ENCODE results near the gene SPCS3.
"Not testable (repeated sequence)": the region's sequence is repeated elsewhere in the genome, so short reads cannot be mapped to it uniquely, and the experiment has no call there.

Gene SPCS3

DNA sequence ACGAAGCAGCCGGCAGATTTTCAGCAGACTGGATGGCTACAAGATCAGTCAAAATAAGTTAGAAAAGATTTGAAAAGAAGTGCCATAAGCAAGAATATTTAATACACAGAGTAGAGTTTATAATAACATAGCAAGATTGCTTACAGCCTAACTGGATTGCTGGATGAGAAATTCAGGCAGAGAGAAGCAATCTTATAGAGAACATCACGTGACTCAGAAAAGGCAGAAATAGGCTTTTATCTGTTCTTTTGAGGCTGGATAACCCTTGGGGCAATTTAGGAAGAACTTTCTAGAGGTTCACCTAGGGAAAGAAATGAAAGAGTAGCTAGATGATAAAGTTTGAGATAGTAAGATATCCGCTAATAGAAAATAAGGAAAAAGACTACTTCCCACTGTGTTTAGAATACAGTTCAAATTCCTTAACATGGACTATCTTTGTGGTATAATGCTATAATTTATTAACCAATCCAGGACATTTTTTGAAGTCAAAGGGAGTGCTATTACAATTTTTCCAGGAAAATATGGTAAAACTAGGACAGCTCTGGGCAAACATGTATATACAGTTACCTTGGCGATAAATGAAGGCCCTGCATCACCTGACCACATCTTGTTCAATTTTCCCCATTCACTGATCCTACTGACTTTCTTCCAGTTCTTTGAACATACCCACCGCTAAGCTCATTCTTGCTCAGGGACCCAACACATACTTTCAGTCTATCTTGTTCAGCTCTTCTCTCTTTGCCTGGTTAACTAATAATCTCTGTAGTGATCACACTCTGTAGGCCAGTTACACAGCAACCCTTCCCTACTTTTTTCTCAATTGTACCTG is 12.7 kb upstream of the SPCS3 start:
- no peak for DNase-seq

DNA sequence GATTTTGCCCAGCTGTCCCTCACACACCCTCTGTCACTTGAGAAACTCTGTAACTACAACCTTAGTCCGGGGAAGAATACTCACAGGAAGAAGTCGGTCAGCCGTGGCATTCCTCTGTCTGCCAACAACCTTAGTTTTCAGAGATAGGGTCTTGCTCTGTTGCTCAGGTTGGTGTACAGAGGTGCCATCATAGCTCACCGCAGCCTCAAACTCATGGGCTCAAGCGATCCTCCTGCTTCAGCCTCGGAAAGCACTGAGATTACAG is 12.2 kb upstream of the SPCS3 start:
- DNase-seq, result no peak

DNA sequence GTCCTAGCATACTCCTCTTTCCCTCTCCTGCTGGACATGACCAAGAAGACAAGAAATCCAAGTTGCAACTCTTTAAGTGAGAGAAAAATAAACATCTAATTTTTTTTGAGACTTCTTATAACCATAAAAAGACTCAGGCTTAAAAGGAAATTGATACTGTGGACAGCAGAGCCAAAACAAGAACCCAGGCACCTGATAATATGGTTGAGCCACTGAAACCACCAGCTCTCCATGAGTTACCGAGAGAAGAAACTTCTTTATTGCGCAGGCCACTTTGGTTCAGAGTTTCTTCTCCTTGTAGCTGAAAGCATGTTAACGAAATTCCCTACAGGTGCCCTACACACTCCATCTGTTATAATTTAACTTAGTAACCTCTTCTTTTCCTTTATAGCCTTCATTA is 11.3 kb upstream of the SPCS3 start:
- no peak for DNase-seq

DNA sequence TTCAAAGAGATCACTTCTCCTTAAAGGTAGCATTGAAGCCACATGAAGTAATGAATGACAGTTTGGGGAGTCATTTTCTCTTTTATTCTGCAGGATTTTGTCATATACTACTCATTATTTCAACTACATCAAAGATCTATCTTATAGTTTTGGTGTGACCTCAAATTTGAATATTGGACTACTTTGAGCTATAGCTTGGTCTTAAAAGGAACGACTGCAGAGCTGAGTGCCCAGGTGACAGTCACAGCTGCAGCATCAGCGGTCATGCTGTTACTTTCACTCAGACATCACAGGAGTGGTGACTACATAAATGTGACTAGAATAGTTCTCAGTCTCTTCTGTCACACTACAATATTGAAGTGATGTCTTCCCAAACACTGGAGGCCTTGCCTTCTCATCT is 10.7 kb upstream of the SPCS3 start:
- DNase-seq, result no peak

DNA sequence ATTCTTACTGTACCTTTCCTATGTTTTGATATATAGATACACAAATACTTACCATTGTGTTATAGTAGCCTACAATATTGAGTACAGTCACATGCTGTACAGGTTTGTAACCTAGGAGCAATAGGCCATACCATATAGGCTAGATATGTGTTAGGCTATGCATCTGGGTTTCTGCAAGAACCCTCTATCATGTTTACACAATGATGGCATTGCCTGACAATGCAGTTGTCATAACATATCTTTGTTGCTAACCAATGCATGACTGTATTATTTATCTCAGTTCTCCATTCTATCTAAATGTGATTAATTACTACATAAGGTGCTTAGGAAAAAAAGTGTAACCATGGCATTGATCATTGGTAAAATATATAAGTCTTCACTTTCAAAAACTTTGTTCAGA is 10.0 kb upstream of the SPCS3 start:
- no peak for DNase-seq

DNA sequence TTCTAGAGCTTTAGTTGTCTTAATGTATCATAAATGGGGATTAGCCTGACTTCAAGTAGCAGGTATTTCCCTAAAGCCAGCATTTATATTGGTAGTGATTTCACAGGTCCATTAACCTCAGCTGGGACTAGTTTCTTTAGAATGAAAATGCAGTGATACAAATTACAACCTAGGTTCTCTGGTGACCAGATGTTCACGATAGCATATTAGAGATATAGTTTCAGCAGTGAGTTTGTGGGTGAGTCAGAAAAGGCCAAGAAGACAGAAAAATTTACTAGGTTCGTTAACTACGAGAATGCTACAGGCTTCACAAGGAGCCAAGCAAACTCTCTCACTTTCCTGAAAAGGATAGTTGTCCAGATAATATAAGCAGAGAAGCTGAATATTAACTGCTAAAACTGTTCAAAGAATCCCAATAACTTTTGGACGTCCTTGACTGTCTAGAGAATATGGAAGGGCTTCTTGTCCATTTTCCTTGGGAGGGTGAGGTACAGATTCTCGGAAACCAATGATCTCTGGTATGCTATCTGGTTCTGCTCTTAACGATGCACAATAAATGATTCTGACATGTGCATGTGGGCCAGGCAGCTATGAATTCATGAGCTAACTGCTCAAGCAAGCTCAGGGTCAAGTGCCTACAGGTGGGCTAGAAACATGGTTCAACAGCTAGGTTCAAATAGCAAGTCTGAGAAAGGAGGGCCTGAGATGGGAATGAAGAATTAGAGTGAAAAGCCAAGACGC is 6.0 kb upstream of the SPCS3 start:
- DNase-seq, result no peak

DNA sequence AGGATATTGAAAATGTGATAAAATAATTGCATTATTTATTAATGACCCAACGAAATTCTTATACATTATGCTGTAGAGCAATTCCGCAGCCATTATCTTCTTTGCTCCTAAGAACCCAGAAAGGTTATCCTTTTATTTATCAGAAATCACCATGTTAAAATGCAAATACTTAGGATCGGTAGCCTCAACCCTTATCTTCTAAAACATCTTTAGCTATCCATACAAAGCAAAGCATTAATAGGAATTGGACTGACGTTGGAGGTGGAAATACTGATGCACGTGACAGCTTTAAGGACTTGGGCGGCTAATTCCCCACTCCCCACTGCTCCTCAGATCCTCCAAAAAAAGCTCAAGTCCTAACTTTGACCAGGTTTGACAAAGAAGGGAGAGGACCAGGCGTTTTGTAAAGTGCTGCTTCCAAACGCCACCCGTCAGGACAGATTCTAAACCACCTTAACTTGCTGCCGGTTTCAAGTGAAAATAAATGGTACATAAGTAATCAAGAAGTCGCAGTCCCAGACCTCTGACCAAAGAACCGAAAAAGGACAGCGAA is 539 bp upstream of the SPCS3 start:
- no peak for DNase-seq

DNA sequence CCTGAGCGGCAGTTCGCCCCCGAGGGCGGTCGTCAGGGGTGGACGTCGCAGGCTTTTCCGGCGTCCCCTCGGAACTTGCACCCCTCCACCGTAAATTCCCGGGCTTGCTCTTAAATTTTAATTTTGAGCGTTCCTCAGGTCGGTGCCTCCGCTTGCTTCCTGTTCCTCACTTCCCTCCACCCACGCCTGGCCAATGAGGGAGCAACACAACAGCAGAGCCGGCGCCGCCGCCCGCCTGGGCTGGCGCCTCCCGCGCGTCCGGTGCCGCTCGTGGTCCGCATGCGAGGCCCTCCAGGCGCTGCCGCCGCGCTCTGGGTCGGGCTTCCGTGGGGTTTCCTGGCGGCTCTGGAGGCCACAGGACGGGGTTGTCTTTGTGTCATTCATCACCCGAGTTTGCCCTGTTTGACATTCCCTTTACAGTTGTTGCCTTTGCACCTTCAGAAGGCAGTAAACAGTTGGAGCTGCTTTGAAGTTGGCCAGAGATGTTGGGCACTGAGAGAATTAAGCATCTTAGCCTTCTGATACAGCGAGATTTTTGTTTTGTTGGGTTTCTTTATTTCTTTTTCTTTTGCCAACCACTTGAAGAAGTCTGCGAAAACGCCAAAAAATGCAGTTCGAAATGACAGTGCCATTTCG is 692 bp downstream of the SPCS3 start:
- peak; percentile 70 for DNase-seq

DNA sequence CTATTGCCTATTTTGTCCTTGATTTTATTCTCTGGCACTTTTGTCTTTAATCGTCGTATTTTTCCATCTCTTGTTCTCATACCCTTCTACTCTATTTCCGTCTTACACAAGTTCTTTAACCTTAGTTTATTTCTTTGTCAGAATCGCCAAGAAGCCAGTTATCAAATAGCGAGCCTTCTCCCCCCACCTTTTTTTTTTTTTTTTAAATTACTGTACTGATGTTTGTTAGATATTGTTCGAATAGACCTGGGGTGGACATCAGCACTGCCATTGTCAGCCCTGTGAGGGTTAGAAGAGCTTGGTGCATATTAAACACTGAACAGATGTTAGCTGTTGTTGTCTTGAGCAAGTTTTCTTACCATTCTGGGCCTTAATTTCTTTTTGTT is 1.2 kb downstream of the SPCS3 start:
- no peak for DNase-seq

DNA sequence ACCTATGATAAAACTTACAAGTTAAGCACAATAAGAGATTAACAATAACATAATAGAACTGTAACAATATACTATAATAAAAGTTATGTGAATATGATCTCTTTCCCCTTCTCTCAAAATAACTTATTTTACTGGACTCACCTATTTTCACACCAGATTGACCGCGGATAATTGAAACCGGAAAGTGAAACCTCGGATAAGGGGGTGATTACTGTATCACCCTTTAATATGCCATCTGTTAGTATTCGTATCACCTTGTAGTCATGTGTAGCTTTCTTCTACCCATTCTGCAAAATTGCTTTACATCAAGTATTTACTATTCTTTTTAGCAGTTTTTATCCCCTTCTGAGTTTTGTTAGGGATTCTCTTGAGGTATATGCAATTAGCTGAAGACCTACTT is 1.8 kb downstream of the SPCS3 start:
- no peak for DNase-seq

DNA sequence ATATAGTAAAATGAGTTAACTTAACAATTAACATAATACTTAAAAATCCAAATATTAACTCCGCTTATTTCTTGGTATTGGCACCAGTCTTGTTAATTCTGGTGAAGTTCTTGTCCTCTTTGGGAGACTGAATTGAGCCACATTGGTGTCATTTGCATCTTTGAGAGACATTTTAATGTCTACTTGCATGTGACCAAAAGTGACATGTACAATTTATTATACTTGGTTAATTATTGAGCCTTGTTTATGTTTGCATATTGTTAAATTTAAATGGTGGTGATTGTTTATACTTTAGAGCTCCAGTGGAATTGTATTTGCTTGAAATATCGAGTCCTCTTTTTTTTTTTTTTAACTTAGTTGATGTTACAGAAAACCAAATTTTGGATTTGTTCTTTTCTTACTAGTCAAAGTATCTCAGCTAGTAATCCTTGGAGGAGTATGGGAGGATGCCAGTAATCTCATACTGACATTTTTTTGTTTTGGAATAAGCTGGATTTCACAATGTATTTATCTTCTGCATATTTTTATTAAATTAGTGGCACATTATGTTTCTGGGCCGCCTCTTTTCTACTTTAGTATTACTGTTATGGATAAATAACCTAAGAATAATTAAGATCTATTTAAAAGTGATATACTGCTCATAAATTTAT is 3.9 kb downstream of the SPCS3 start:
- no peak for DNase-seq

DNA sequence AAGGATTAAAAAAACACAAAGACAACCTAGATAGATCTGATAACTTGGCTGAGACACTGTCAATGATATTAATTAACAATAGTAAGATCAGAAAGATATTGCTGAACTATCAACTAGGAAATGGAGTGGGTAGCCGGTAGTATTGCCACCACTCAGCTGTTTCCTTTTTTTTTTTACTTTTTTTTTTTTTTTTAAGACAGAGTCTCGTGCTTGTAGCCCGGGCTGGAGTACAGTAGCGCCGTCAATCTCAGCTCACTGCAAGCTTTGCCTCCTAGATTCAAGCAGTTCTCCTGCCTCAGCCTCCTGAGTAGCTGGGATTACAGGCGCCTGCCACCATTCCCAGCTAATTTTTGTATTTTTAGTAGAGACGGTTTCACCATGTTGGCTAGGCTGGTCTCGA is 5.1 kb downstream of the SPCS3 start:
- DNase-seq, result not testable (repeated sequence)

DNA sequence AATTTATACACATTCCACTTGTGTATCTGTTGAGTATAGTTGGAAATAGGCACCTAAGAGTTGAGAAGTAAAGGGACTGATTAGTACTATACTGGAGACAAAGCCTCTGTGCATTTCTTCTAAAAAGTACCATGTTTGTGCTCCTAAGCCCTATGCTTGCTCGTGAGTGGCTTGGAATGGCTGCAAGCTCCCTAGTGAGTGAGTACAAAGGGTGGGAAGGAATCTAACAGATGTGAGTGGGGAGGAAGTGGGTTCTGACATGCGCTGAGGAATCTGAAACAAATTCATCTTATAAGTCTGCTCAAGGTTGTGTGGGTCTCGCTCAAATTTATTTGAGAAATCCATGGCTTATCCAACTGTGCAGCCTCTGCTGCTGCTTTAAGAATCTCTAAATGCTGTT is 13.3 kb downstream of the SPCS3 start:
- no peak for DNase-seq

DNA sequence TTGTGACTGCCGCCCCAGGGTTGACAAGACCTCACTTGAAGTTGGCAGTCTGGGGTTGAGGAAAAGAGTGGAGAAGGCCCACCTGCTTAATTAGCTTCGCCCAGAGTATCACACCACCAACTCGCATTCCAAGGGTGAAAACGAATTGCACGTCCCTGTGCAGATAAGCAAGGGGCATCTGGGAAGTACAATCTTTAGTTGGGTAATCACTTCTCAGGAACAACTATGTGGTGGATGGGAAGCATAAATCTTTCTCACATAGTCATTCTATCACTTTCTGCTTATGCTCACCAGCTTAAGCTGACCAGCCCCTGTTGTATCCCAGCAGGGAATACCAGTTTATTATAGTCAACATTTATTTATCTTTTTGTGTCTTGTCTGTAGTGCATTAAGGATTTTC is 14.3 kb downstream of the SPCS3 start:
- no peak for DNase-seq

DNA sequence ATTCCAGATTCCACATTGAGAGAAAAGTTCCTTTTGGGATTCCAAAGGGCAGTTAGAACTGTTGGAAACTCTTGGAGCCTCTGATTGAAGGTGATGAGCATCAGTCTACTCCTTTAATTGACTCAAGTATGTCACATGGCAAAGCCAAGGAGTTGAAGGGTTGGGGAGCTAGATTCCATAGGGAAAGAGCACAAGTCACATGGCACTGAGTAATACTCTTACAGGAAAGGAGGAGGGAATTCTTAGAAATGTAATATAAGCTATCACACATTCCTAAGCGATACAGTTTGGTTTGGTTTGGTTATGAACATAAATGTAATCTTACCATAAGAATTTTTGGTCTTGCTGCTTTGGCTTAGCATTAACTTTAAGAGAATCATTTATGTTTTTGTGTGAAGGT is 15.7 kb downstream of the SPCS3 start:
- no peak for DNase-seq

DNA sequence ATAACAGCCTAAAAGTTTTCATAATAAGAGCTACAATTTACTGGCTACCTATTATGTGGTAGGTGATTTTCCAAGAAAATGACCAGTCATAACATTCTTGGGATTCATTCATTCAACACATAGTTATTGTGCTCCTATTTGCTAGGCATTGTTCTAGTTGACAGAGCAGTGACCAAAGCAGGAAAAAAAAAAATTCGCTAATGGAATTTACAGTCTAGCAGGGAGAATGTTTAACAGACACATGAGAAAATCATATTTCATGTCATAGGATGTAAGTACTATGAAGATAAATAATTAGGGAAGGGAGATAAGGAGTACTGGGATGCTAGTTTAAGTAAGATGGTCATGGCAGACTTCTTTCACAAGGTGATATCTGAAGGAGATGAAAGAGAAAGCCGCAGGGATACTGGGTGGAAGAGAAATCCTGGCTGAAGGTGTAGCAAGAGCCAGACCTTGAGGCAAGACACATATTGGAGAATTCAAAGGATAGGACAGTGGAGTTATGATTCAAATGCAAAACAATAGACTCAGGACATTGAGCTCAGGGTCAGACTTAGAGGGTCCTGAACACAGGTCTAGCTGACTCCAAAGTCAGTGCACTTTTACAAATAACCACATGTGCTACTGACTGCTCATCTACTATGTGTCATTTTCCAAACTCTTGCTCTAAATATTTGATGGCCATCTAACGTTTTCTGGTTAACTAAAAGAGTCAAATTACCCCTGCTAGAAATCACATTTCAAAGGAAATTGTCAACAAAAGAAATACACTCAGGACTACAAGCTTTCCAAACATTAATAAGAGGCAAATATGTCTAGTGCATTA is 20.4 kb downstream of the SPCS3 start:
- DNase-seq, result no peak

DNA sequence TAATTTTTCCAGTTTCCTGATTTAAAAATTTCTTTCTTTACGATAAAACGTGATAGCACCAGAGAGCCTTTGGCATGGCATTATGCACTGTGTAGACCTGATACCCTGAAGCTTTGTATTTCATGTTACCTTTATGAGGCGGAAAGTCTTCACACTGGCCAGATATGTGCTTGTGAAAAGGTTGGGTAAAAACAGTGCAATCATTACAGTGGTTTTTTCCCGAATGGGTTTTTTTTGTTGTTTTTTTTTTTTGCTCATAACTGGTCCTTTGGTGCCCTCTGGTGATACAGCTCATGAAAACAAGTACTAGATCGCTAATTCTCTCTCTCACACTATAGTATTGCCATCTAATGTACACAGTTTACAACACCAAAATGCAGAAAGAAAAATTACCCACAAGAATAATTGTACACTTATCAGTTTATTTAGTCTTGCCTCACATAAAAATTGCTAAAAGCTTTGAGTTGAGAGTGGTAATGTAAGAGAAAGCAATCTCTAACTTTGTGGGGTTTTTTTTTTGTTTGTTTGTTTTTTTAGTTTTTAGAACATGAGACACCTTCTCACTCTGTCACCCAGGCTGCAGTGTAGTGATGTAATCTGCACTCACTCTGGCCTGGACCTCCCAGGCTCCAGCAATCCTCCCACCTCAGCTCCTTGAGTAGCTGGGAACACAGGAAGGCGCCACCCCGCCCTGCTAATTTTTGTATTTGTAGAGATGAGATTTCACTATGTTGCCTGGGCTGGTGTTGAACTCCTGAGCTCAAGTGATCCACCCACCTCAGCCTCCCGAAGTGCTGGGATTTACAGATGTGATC is 21.3 kb downstream of the SPCS3 start:
- DNase-seq, result no peak

DNA sequence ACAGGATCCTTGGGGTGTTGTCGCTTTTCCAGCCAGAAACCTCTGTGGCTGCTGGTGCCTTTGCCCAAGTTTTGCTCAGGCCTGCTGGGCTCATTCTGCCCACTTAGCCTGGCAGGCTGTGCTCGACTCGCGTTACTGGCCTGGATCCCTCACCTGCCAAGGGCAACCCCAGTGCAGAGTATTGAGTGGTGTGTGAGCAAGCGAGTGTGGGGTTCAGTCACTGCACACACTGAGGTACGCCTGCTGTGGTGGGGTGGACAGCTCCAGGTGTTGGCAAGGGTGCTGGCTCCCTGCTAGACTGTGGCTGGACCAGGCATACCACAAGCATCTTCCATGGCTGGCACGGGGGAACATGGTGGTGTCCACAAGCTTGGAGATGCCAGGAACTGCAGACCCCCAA is 22.6 kb downstream of the SPCS3 start:
- no peak for DNase-seq

DNA sequence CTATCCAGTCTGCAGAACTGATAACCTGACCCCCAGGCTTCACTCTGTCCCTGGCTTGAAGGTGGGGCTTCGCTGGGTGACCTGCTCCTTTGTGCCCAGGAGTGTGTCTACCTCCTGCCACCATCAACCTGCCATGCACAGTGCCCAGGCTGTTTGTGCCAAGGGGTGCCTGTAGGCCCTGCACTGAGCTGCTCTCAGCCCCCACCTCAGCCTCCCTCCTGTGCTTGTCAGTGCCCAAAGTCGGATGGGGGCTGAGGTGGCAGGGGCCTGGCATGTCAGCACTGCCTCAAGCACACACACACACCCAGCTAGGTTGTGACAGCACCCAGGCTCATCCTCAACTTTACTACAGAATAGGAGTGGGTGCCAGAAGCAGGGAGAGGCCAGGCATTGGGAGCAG is 23.5 kb downstream of the SPCS3 start:
- DNase-seq, result no peak

DNA sequence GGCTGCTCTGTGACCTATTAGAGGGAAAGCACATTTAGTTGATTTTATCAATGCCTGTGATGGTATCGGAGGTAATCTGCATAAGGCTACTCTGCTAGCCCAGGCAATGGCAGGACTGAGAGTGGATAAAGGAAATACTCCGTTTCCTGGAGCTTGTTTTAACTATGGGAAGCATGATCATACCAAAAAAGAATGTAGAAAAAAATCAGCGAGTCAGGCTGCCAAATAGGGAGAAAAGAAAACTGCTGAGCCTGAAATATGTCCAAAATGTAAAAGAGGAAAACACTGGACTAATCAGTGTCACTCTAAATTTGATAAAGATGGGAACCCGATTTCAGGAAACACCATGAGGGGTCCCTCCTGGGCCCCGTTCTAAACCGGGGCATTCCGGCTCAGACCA is 25.6 kb downstream of the SPCS3 start:
- not testable (repeated sequence) for DNase-seq

DNA sequence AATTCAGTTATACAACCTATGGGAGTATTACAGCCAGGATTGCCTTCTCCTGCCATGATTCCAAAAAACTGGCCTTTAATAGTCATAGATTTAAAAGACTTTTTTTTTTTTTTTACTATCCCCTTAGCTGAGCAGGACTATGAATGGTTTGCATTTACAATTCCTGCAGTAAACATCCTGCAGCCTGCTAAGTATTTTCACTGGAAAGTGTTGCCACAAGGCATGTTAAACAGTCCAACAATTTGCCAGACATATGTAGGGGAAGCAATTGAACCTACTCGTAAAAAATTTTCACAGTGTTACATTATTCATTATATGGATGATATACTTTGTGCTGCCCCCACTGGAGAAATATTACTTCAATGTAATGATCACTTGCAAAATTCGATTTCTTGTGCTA is 27.1 kb downstream of the SPCS3 start:
- not testable (repeated sequence) for DNase-seq

DNA sequence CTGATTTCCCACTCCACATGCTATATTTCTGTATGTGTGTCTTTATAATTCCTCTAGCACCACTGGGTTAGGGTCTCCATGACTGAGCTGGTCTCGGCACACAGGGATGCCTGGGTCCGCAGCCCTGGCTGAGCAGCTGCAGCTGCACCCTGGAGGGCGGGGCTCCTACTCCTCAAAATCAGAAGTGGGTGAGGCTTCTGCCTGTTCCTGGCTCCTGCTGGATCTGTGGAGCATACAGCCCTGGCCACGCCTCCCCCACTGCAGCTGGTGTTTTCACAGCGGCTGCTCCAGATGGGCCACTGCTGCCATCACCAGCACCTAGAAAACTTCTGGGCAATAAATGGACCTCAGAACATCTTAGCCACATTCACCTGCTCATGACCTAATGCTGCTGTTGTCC is 30.9 kb downstream of the SPCS3 start:
- no peak for DNase-seq

Measured in activated CD4-positive, alpha-beta T cell treated with anti-CD3 and anti-CD28 coated beads for 1 hour (primary cell).